Neural progenitor cell (in vitro differentiated cells): ENCODE data around the gene MAP2K1.
"Not testable (repeated sequence)": the region's sequence is repeated elsewhere in the genome, so short reads cannot be mapped to it uniquely, and the experiment has no call there.

Experiments used
- EZH2phosphoT487 ChIP-seq: fragments of 200-600 bp; sonication (generic); IDR thresholded peaks from 2 replicates; pipeline ENCODE4 v1.6.1; 2017; ENCODE audit warnings: antibody characterized with exemption
- TF ChIP-seq, protein P1 (sequence below): fragments of 200-600 bp; sonication (generic); IDR thresholded peaks from 2 replicates; pipeline ENCODE4 v1.5.1; 2017; ENCODE audit warnings: antibody characterized with exemption, mild to moderate bottlenecking

DNA sequence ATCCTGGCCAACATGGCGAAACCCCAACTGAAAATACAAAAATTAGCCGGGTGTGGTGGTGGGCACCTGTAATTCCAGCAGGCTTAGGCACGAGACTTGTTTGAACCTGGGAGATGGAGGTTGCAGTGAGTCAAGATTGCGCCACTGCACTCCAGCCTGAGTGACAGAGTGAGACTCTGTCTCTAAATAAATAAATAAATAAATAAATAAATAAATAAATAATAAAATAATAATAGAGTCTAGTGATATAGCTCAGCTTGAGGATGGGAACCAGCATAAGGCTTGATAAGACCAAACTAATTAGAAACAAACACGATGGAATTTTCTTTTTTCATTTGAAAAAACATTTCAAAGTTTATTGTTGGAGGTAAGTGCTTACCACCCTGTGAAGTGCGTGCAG lies 74.6 kb downstream of the MAP2K1 start:
- TF ChIP-seq, protein P1, sequence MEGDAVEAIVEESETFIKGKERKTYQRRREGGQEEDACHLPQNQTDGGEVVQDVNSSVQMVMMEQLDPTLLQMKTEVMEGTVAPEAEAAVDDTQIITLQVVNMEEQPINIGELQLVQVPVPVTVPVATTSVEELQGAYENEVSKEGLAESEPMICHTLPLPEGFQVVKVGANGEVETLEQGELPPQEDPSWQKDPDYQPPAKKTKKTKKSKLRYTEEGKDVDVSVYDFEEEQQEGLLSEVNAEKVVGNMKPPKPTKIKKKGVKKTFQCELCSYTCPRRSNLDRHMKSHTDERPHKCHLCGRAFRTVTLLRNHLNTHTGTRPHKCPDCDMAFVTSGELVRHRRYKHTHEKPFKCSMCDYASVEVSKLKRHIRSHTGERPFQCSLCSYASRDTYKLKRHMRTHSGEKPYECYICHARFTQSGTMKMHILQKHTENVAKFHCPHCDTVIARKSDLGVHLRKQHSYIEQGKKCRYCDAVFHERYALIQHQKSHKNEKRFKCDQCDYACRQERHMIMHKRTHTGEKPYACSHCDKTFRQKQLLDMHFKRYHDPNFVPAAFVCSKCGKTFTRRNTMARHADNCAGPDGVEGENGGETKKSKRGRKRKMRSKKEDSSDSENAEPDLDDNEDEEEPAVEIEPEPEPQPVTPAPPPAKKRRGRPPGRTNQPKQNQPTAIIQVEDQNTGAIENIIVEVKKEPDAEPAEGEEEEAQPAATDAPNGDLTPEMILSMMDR, result not testable (repeated sequence)
- TF ChIP-seq EZH2phosphoT487, result not testable (repeated sequence)
